B cell (primary cell): ENCODE results near the gene TAF11L10. TPM values are rescaled to one million over a fixed set of nuclear protein-coding genes. Genes with fewer than 3 reads are reported as not detected.
"Not testable (repeated sequence)": the region's sequence is repeated elsewhere in the genome, so short reads cannot be mapped to it uniquely, and the experiment has no call there.

Experiments
- ATAC-seq: fragments of 200-7000 bp; cut with Tn5 transposase; one replicate; pipeline ENCODE4 v1.10.0; 2021; ENCODE audit warnings: low read depth, mild to moderate bottlenecking, moderate number of reproducible peaks, moderate library complexity
- CTCF ChIA-PET: fragments of 350-600 bp; sonication (Branson Sonifier 250); formaldehyde crosslinking; loops from one replicate; lab custom pipeline; 2021; ENCODE audit warnings: antibody characterized with exemption, inconsistent platforms; lab: Charles Lee
- POLR2A ChIA-PET: fragments of 350-600 bp; sonication (Branson Sonifier 250); formaldehyde crosslinking; loops from one replicate; lab custom pipeline; 2021; ENCODE audit warnings: antibody characterized with exemption; lab: Charles Lee
- DNase-seq: peaks from one replicate; pipeline ENCODE4 v3.0.0; 2013
- H2AFZ ChIP-seq: 2 replicates; pipeline ENCODE4 v1.6.1; 2012; ENCODE audit warnings: mild to moderate bottlenecking, low read depth, low read length; ENCODE audit not compliant: insufficient read depth, poor library complexity, severe bottlenecking
- H3K27ac ChIP-seq, 2 donors: 1 replicate in 1 of 2; 2 replicates in 1 of 2; pipeline ENCODE4 v1.5.1; 2012 to 2013; ENCODE audit warnings: low read length in 2 of 2, mild to moderate bottlenecking in 2 of 2, moderate library complexity in 1 of 2
- H3K27me3 ChIP-seq, 4 experiments: fragments of 200-600 bp in 1 of 4; sonication (generic) in 1 of 4; replicated peaks in 1 of 4; 1 replicate in 2 of 4; 2 replicates in 2 of 4; pipeline versions ENCODE4 v1.6.1 to v1.7.0; 2013 to 2016; ENCODE audit warnings: low read length in 3 of 4, mild to moderate bottlenecking in 2 of 4, mixed read lengths in 1 of 4, moderate library complexity in 1 of 4; ENCODE audit not compliant: insufficient read depth in 4 of 4, control insufficient read depth in 3 of 4; ENCODE audit errors: control extremely low read depth in 1 of 4
- H3K36me3 ChIP-seq, 2 experiments: replicated peaks in 1 of 2; 1 replicate in 1 of 2; 2 replicates in 1 of 2; pipeline versions ENCODE4 v1.6.1 to v1.7.1; 2013; ENCODE audit warnings: low read length in 1 of 2; ENCODE audit not compliant: insufficient read depth in 2 of 2, control insufficient read depth in 1 of 2; ENCODE audit errors: control extremely low read depth in 1 of 2, extremely low read depth in 1 of 2
- H3K4me1 ChIP-seq, 2 donors: fragments of 200-600 bp in 1 of 2; sonication (generic) in 1 of 2; 1 replicate in 1 of 2; 2 replicates in 1 of 2; pipeline versions ENCODE4 v1.5.1 to v1.6.1; 2013 to 2017; ENCODE audit warnings: low read length in 2 of 2; ENCODE audit not compliant: control insufficient read depth in 2 of 2, insufficient read depth in 2 of 2
- H3K4me2 ChIP-seq: replicated peaks from 2 replicates; pipeline ENCODE3; 2012; ENCODE audit warnings: mild to moderate bottlenecking, low read depth, low read length; ENCODE audit not compliant: poor library complexity, severe bottlenecking
- H3K4me3 ChIP-seq, 5 experiments: fragments of 200-600 bp in 1 of 5; sonication (generic) in 1 of 5; 1 replicate in 3 of 5; 2 replicates in 2 of 5; pipeline versions ENCODE4 v1.5.1 to v1.7.0; 2011 to 2016; ENCODE audit warnings: low read length in 4 of 5, mild to moderate bottlenecking in 4 of 5, low read depth in 2 of 5, control low read depth in 1 of 5, moderate library complexity in 1 of 5; ENCODE audit not compliant: insufficient read depth in 1 of 5; ENCODE audit errors: control extremely low read depth in 1 of 5, extremely low read depth in 1 of 5
- H3K79me2 ChIP-seq: fragments of 200-600 bp; sonication (generic); one replicate; pipeline ENCODE4 v1.6.0; 2016; ENCODE audit warnings: low read length; ENCODE audit not compliant: control insufficient read depth, insufficient read depth
- H3K9ac ChIP-seq: fragments of 200-600 bp; sonication (generic); 2 replicates; pipeline ENCODE4 v1.6.1; 2017; ENCODE audit warnings: mild to moderate bottlenecking, low read length, moderate library complexity
- H3K9me3 ChIP-seq, 3 donors: one replicate each; pipeline versions ENCODE4 v1.6.1 to v1.7.1; 2013; ENCODE audit warnings: low read length in 2 of 3; ENCODE audit not compliant: control insufficient read depth in 2 of 3, insufficient read depth in 1 of 3; ENCODE audit errors: control extremely low read depth in 1 of 3
- H4K20me1 ChIP-seq: 2 replicates; pipeline ENCODE4 v1.6.0; 2012; ENCODE audit warnings: mild to moderate bottlenecking, low read length; ENCODE audit not compliant: insufficient read depth, control insufficient read depth, poor library complexity, severe bottlenecking
- H3K27ac Mint-ChIP-seq: one replicate; pipeline ENCODE4 v1.8.0; 2021; ENCODE audit warnings: mixed read lengths
- H3K27me3 Mint-ChIP-seq: one replicate; pipeline ENCODE4 v1.8.0; 2021; ENCODE audit warnings: mixed read lengths
- H3K4me1 Mint-ChIP-seq: one replicate; pipeline ENCODE4 v1.8.0; 2021; ENCODE audit warnings: mixed read lengths
- H3K4me3 Mint-ChIP-seq: one replicate; pipeline ENCODE4 v1.8.0; 2021; ENCODE audit warnings: mixed read lengths
- H3K9me3 Mint-ChIP-seq: one replicate; pipeline ENCODE4 v1.8.0; 2022; ENCODE audit warnings: mixed read lengths; ENCODE audit not compliant: insufficient read depth
- CTCF ChIP-seq: fragments of 200-600 bp; IDR thresholded peaks from one replicate; pipeline ENCODE4 v1.8.0; 2022; ENCODE audit warnings: antibody characterized with exemption, mild to moderate bottlenecking
- EZH2 ChIP-seq: IDR thresholded peaks from 2 replicates; pipeline ENCODE4 v1.6.1; 2012; ENCODE audit warnings: borderline replicate concordance, low read depth, mild to moderate bottlenecking, moderate library complexity, low read length; ENCODE audit not compliant: insufficient read depth, poor library complexity, severe bottlenecking
- WGBS: methylation state at CpG from one replicate; pipeline ENCODE4 v1.1.5; 2013; ENCODE audit warnings: missing lambda C conversion rate; ENCODE audit not compliant: insufficient coverage; 5-methylcytosine and 5-hydroxymethylcytosine counted together
- intact Hi-C: fragments of 100-400 bp; cut with micrococcal nuclease; formaldehyde crosslinking; loops from one replicate; pipeline ENCODE4 v1.10.0; 2022
- polyA plus RNA-seq: library from polyadenylated mRNA; depleted of rRNA; stranded (reverse); fragments of >200 nt; gene quantifications from 2 replicates; pipeline ENCODE4 v1.2.3, GENCODE V29; 2012
- total RNA-seq, 2 donors: library from RNA; stranded (reverse); fragments of 120-200 nt in 1 of 2; gene quantifications; 1 replicate in 1 of 2; 2 replicates in 1 of 2; pipeline versions ENCODE4 v1.2.3 to v1.2.4, GENCODE V29; 2013 to 2022

TAF11L10 gene
- total and polyA plus RNA-seq, 2 donors (not counting 1 experiment from before 2014, with no cell fraction given), result not detected

- 82% methylated on average over 2 of the region's 3 CpGs for WGBS
- H3K27ac Mint-ChIP-seq, result no peak overlapping the region
- peaks cover 3% of the 10 kb centered on the region for H3K9me3 Mint-ChIP-seq
- intact Hi-C loops, result no loop called here
- Histone ChIP-seq H3K4me1 (no peaks in the 10 kb centered on the region), H3K79me2 (no peaks in the 10 kb centered on the region), H4K20me1 (no peaks in the 10 kb centered on the region), H3K27ac (no peak overlapping the region), H3K27me3 (no peaks in the 10 kb centered on the region), H3K9ac (no peak overlapping the region), H3K4me2 (no peak overlapping the region), H3K9me3 (peaks cover 0 to 11% (median 0%) of the 10 kb centered on the region in 3 donors), H2AFZ (no peak overlapping the region), H3K36me3 (no peaks in the 10 kb centered on the region), H3K4me3 (no peak overlapping the region)
- DNase-seq, result no peak
- CTCF ChIA-PET, result no interaction called here
- no peaks in the 10 kb centered on the region for H3K4me1 Mint-ChIP-seq
- peaks cover 4% of the 10 kb centered on the region for H3K27me3 Mint-ChIP-seq
- no peak for TF ChIP-seq CTCF
- TF ChIP-seq EZH2, result no peak
- H3K4me3 Mint-ChIP-seq, result no peak overlapping the region
- POLR2A ChIA-PET, result no interaction called here
- ATAC-seq, result no peak
Measured at GRCh38 chr5:17619354-17619753, 21.7 kb upstream of the TAF11L10 start.

GRCh38 chr5:17614872-17615605 is 17.4 kb upstream of the TAF11L10 start:
- TF ChIP-seq CTCF (no peak), EZH2 (no peak)
- Histone ChIP-seq H3K4me2 (no peak overlapping the region), H3K4me3 (no peak overlapping the region), H3K9ac (no peak overlapping the region), H3K27ac (no peak overlapping the region), H3K9me3 (peaks cover 0 to 5% (median 0%) of the 10 kb centered on the region in 3 donors), H2AFZ (no peak overlapping the region), H4K20me1 (no peaks in the 10 kb centered on the region), H3K4me1 (no peaks in the 10 kb centered on the region), H3K36me3 (no peaks in the 10 kb centered on the region), H3K27me3 (no peaks in the 10 kb centered on the region), H3K79me2 (no peaks in the 10 kb centered on the region)
- no peaks in the 10 kb centered on the region for H3K4me1 Mint-ChIP-seq
- peaks cover 3% of the 10 kb centered on the region for H3K9me3 Mint-ChIP-seq
- H3K27ac Mint-ChIP-seq, result no peak overlapping the region
- DNase-seq (no peak), ATAC-seq (no peak)
- no peaks in the 10 kb centered on the region for H3K27me3 Mint-ChIP-seq
- CTCF ChIA-PET, result interaction anchor here (1.3 kb wide), 1 partner anchor 399 kb away, joined by 3 read pairs; no protein-coding TSS in a partner anchor
- intact Hi-C loops, result no loop called here
- POLR2A ChIA-PET, result no interaction called here
- H3K4me3 Mint-ChIP-seq, result no peak overlapping the region
- 92% methylated on average over 14 of the region's 17 CpGs for WGBS

- H3K4me2 ChIP-seq, POLR2A ChIA-PET, H2AFZ ChIP-seq, H3K36me3 ChIP-seq, H3K9me3 ChIP-seq, H3K27me3 Mint-ChIP-seq, H3K9me3 Mint-ChIP-seq, H3K79me2 ChIP-seq, H3K4me3 Mint-ChIP-seq, H3K27me3 ChIP-seq, DNase-seq, H3K4me3 ChIP-seq, intact Hi-C loops, ATAC-seq, H3K4me1 Mint-ChIP-seq, H3K9ac ChIP-seq, CTCF ChIA-PET, H3K27ac ChIP-seq, H3K27ac Mint-ChIP-seq, H4K20me1 ChIP-seq, H3K4me1 ChIP-seq: not testable (repeated sequence)
- 83% methylated on average over 2 of the region's 2 CpGs for WGBS
Measured at GRCh38 chr5:17610092-17610491, 12.5 kb upstream of the TAF11L10 start, which contains the start of gene TAF11L12. Gene TAF11L12 (plus strand): TSS chr5:17610392.
